ENCODE measurements around the gene PIGO. TPM values are rescaled to one million over a fixed set of nuclear protein-coding genes. Genes with fewer than 3 reads are reported as not detected.

PIGO gene
- polyA plus RNA-seq, 1 experiment, result 26.9 TPM

GRCh38 chr9:35042891-35043545 lies 53.4 kb downstream of the PIGO start:
- no peak for DNase-seq (ENCODE audit: low read depth)
- peaks cover 3% of the 10 kb centered on the region for H3K36me3 ChIP-seq (ENCODE audit: control insufficient read depth, insufficient read depth, low read length)
- H3K4me3 ChIP-seq (ENCODE audit: low read depth, low read length), result no peak overlapping the region
- no peak for TF ChIP-seq CTCF (IDR thresholded peaks at IDR 0.05; ENCODE audit: insufficient read depth, low read depth, low read length)
- no peaks in the 10 kb centered on the region for H3K27me3 ChIP-seq (ENCODE audit: control insufficient read depth, insufficient read depth, low read length)
- CTCF ChIA-PET, result interaction anchor here (0.9 to 4.5 kb wide), 5 partner anchors 9 to 144 kb away, joined by 3 to 34 read pairs (median 5); no protein-coding TSS in a partner anchor
- POLR2A ChIA-PET, result no interaction called here

- no peak for TF ChIP-seq CTCF (IDR thresholded peaks at IDR 0.05; ENCODE audit: insufficient read depth, low read depth, low read length)
- DNase-seq (ENCODE audit: low read depth), result no peak
- peaks cover 3% of the 10 kb centered on the region for H3K36me3 ChIP-seq (ENCODE audit: control insufficient read depth, insufficient read depth, low read length)
- H3K27me3 ChIP-seq (ENCODE audit: control insufficient read depth, insufficient read depth, low read length), result no peaks in the 10 kb centered on the region
- POLR2A ChIA-PET, result no interaction called here
- CTCF ChIA-PET, result interaction anchor here (1.5 to 4.5 kb wide), 4 partner anchors 10 to 143 kb away, joined by 3 to 34 read pairs (median 10); no protein-coding TSS in a partner anchor
- no peak overlapping the region for H3K4me3 ChIP-seq (ENCODE audit: low read depth, low read length)
Observed at GRCh38 chr9:35042081-35042604, 54.2 kb downstream of the PIGO start.

Small RNAs within 50 kb of the gene (small RNA-seq; reads per million reads assigned to genes)
- gene RN7SL338P (ENCODE audit: insufficient read length, low read depth, low replicate concordance), result not detected

Other genes with a start within 250 kb of the PIGO start
- gene PHF24, start 138.3 kb downstream of the PIGO start, polyA plus RNA-seq (2011; rRNA removed), result 0.02 and 0.09 TPM in 2 replicates
- 5.2 and 6.1 TPM in 2 replicates for gene DNAJB5, start 106.8 kb downstream of the PIGO start, polyA plus RNA-seq (2011; rRNA removed)
- 305 and 333 TPM in 2 replicates for gene VCP, start 24.0 kb downstream of the PIGO start, polyA plus RNA-seq (2011; rRNA removed)
- 11.9 and 13.6 TPM in 2 replicates for gene FANCG, start 16.6 kb downstream of the PIGO start, polyA plus RNA-seq (2011; rRNA removed)
- 134 and 170 TPM in 2 replicates for gene STOML2, start 6.5 kb upstream of the PIGO start, polyA plus RNA-seq (2011; rRNA removed)
- gene ATOSB, start 19.3 kb upstream of the PIGO start, polyA plus RNA-seq (2011; rRNA removed), result 41.0 and 51.0 TPM in 2 replicates
- 13.2 and 13.3 TPM in 2 replicates for gene UNC13B, start 65.4 kb upstream of the PIGO start, polyA plus RNA-seq (2011; rRNA removed)